GM04503 (cell line): ENCODE data around the gene TMX1.
"Not testable (repeated sequence)": the region's sequence is repeated elsewhere in the genome, so short reads cannot be mapped to it uniquely, and the experiment has no call there.

ENCODE experiments used
- DNase-seq: peaks from one replicate; pipeline ENCODE4 v3.0.0-alpha.2; 2012; ENCODE audit warnings: low read depth

Gene TMX1

GRCh38 chr14:51239813-51240803 lies at the start of gene TMX1:
Gene TMX1 (plus strand): TSS chr14:51240247. CDS start chr14:51240293, 46 bp downstream.
- peak; percentile 94 for DNase-seq

- DNase-seq, result no peak
These were observed 38.2 kb upstream of the TMX1 start for GRCh38 chr14:51201890-51202289.

GRCh38 chr14:51202914-51203665 lies 37.0 kb upstream of the TMX1 start:
- no peak for DNase-seq

GRCh38 chr14:51203881-51204280 lies 36.2 kb upstream of the TMX1 start:
- no peak for DNase-seq

GRCh38 chr14:51205486-51205885 lies 34.6 kb upstream of the TMX1 start:
- no peak for DNase-seq

- no peak for DNase-seq
These were observed 33.6 kb upstream of the TMX1 start for GRCh38 chr14:51206462-51206861.

- DNase-seq, result no peak
These were observed 32.4 kb upstream of the TMX1 start for GRCh38 chr14:51207621-51208020.

- no peak for DNase-seq
These were observed 31.1 kb upstream of the TMX1 start for GRCh38 chr14:51208982-51209381.

- no peak for DNase-seq
These were observed 30.6 kb upstream of the TMX1 start for GRCh38 chr14:51209457-51209856.

- DNase-seq, result no peak
These were observed 29.5 kb upstream of the TMX1 start for GRCh38 chr14:51210594-51210993.

- DNase-seq, result no peak
These were observed 28.9 kb upstream of the TMX1 start for GRCh38 chr14:51211149-51211548.

GRCh38 chr14:51216602-51217001 lies 23.4 kb upstream of the TMX1 start:
- DNase-seq, result no peak

GRCh38 chr14:51219473-51220448 lies 20.3 kb upstream of the TMX1 start:
- no peak for DNase-seq

GRCh38 chr14:51223463-51223862 lies 16.6 kb upstream of the TMX1 start:
- DNase-seq, result not testable (repeated sequence)

GRCh38 chr14:51224551-51224950 lies 15.5 kb upstream of the TMX1 start:
- DNase-seq, result no peak

GRCh38 chr14:51225751-51226150 lies 14.3 kb upstream of the TMX1 start:
- DNase-seq, result no peak

GRCh38 chr14:51228391-51228790 lies 11.7 kb upstream of the TMX1 start:
- no peak for DNase-seq

GRCh38 chr14:51228890-51229289 lies 11.2 kb upstream of the TMX1 start:
- DNase-seq, result no peak

GRCh38 chr14:51236314-51236713 lies 3.7 kb upstream of the TMX1 start:
- no peak for DNase-seq

- DNase-seq, result no peak
These were observed 845 bp downstream of the TMX1 start for GRCh38 chr14:51240804-51241380.
